HCT116 (cell line): ENCODE measurements around the gene TNN. TPM values are rescaled to one million over a fixed set of nuclear protein-coding genes. Genes with fewer than 3 reads are reported as not detected.

ENCODE experiments used
- ATAC-seq: fragments of 200-7000 bp; cut with Tn5 transposase; 2 replicates; pipeline ENCODE4 v1.9.1; 2020; ENCODE audit warnings: mild to moderate bottlenecking, moderate library complexity
- Bru-seq: library from RNA; stranded (reverse); fragments of 400-500 nt; gene quantifications from one replicate; lab custom pipeline; 2021; lab: Mats Ljungman, UMichigan
- BruChase-seq, 2 experiments: library from RNA; stranded (reverse); fragments of 400-500 nt; gene quantifications; one replicate each; lab custom pipeline; 2021; lab: Mats Ljungman, UMichigan
- BruUV-seq: library from RNA; stranded (reverse); fragments of 400-500 nt; replicated peaks from 2 replicates; lab custom pipeline; 2021; lab: Mats Ljungman, UMichigan
- CTCF ChIA-PET: fragments of 300-600 bp; sonication (Branson Sonifier 250); formaldehyde crosslinking; loops from one replicate; lab custom pipeline; 2021; ENCODE audit warnings: antibody characterized with exemption; lab: Charles Lee
- POLR2A ChIA-PET: fragments of 300-600, 350-600 bp; sonication (Branson Sonifier 250); formaldehyde crosslinking; loops from one replicate; lab custom pipeline; 2021; ENCODE audit warnings: antibody characterized with exemption; lab: Charles Lee
- RAD21 ChIA-PET, 2 experiments: fragments of 300-600 bp; sonication (Branson Sonifier 250); formaldehyde crosslinking; loops; one replicate each; lab custom pipeline; 2023; ENCODE audit warnings: low total read pairs in 2 of 2; ENCODE audit not compliant: uncharacterized antibody in 2 of 2, unreplicated experiment in 2 of 2, low non-redundant PET in 1 of 2; lab: Charles Lee
- DNase-seq: peaks from one replicate; pipeline ENCODE4 v3.0.0-alpha.2; 2010; ENCODE audit warnings: low read depth, low spot score
- H2AFZ ChIP-seq: fragments of 200-600 bp; shearing (Covaris generic), sonication (generic); 2 replicates; pipeline ENCODE4 v1.6.1; 2017; ENCODE audit warnings: low read depth, mixed run types, mixed read lengths, antibody characterized with exemption, low read length; ENCODE audit not compliant: poor library complexity, severe bottlenecking
- H3K27ac ChIP-seq: 2 replicates; pipeline ENCODE4 v1.5.1; 2012; ENCODE audit warnings: low read depth, low read length
- H3K27me3 ChIP-seq: fragments of 200-600 bp; sonication (generic); 2 replicates; pipeline ENCODE4 v1.6.1; 2016; ENCODE audit warnings: mixed run types, low read length, mixed read lengths; ENCODE audit not compliant: insufficient read depth
- H3K36me3 ChIP-seq, 2 experiments: fragments of 200-500 bp in 1 of 2; fragments of 200-600 bp in 1 of 2; sonication (Bioruptor generic) in 1 of 2; sonication (generic) in 1 of 2; 2 replicates each; pipeline versions ENCODE4 v1.5.1 to v1.6.1; 2014 to 2016; ENCODE audit warnings: low read length in 2 of 2, inconsistent platforms in 1 of 2, mixed read lengths in 1 of 2, mixed run types in 1 of 2; ENCODE audit not compliant: insufficient read depth in 2 of 2, control insufficient read depth in 1 of 2
- H3K4me1 ChIP-seq, 2 experiments: fragments of 200-600 bp in 1 of 2; sonication (generic) in 1 of 2; 2 replicates each; pipeline versions ENCODE4 v1.5.1 to v1.6.1; 2012 to 2017; ENCODE audit warnings: low read length in 2 of 2, inconsistent platforms in 1 of 2, mild to moderate bottlenecking in 1 of 2, mixed read lengths in 1 of 2, mixed run types in 1 of 2, moderate library complexity in 1 of 2; ENCODE audit not compliant: insufficient read depth in 2 of 2, control insufficient read depth in 1 of 2
- H3K4me2 ChIP-seq: fragments of 200-600 bp; sonication (generic); 2 replicates; pipeline ENCODE4 v1.6.1; 2017; ENCODE audit warnings: mixed run types, low read length, mixed read lengths
- H3K4me3 ChIP-seq, 2 experiments: fragments of 200-600 bp in 1 of 2; sonication (generic) in 1 of 2; replicated peaks in 1 of 2; 2 replicates each; pipeline ENCODE4 v1.5.1; 2011 to 2016; ENCODE audit warnings: low read length in 2 of 2, control low read depth in 1 of 2, low read depth in 1 of 2, mild to moderate bottlenecking in 1 of 2, mixed read lengths in 1 of 2, mixed run types in 1 of 2
- H3K79me2 ChIP-seq: fragments of 200-600 bp; sonication (generic); 2 replicates; pipeline ENCODE4 v1.6.1; 2017; ENCODE audit warnings: mild to moderate bottlenecking, mixed run types, low read length, moderate library complexity, mixed read lengths; ENCODE audit not compliant: insufficient read depth
- H3K9ac ChIP-seq: fragments of 200-600 bp; sonication (generic); 2 replicates; pipeline ENCODE4 v1.6.1; 2016; ENCODE audit warnings: low read length, mixed read lengths
- H3K9me2 ChIP-seq: fragments of 200-600 bp; sonication (generic), shearing (Covaris generic); 2 replicates; pipeline ENCODE4 v1.6.1; 2017; ENCODE audit warnings: mixed run types, mild to moderate bottlenecking, moderate library complexity; ENCODE audit not compliant: insufficient read depth
- H3K9me3 ChIP-seq, 2 experiments: fragments of 200-500 bp in 1 of 2; fragments of 200-600 bp in 1 of 2; sonication (Bioruptor generic) in 1 of 2; sonication (generic) in 1 of 2; 2 replicates each; pipeline ENCODE4 v1.6.1; 2014 to 2017; ENCODE audit warnings: low read length in 2 of 2, mixed read lengths in 2 of 2, inconsistent platforms in 1 of 2, low read depth in 1 of 2, mild to moderate bottlenecking in 1 of 2, mixed run types in 1 of 2, moderate library complexity in 1 of 2; ENCODE audit not compliant: control insufficient read depth in 1 of 2, insufficient read depth in 1 of 2
- H4K20me1 ChIP-seq: fragments of 200-600 bp; sonication (generic), shearing (Covaris generic); 2 replicates; pipeline ENCODE4 v1.6.1; 2017; ENCODE audit warnings: mixed run types, mild to moderate bottlenecking, moderate library complexity; ENCODE audit not compliant: insufficient read depth
- CBX3 ChIP-seq: IDR thresholded peaks from 2 replicates; pipeline ENCODE4 v1.6.1; 2012; ENCODE audit warnings: low read depth
- EGR1 ChIP-seq: IDR thresholded peaks from 2 replicates; pipeline ENCODE4 v1.6.1; 2012; ENCODE audit warnings: low read depth
- ELF1 ChIP-seq: IDR thresholded peaks from 2 replicates; pipeline ENCODE4 v1.6.1; 2012; ENCODE audit warnings: low read depth, borderline replicate concordance
- EZH2 ChIP-seq: fragments of 200-600 bp; sonication (generic); IDR thresholded peaks from 2 replicates; pipeline ENCODE4 v1.6.1; 2017; ENCODE audit warnings: antibody characterized with exemption, mixed run types
- POLR2AphosphoS5 ChIP-seq: IDR thresholded peaks from 2 replicates; pipeline ENCODE4 v1.6.1; 2011; ENCODE audit warnings: mild to moderate bottlenecking, low read depth, low read length, moderate library complexity
- RAD21 ChIP-seq: IDR thresholded peaks from 2 replicates; pipeline ENCODE4 v1.6.1; 2012; ENCODE audit warnings: low read depth, mild to moderate bottlenecking
- SIN3A ChIP-seq: IDR thresholded peaks from 2 replicates; pipeline ENCODE4 v1.6.1; 2012; ENCODE audit warnings: low read depth
- TCF7L2 ChIP-seq: IDR thresholded peaks from 2 replicates; pipeline ENCODE4 v1.7.0; 2011; ENCODE audit warnings: borderline replicate concordance, inconsistent platforms; ENCODE audit not compliant: insufficient read depth, insufficient read length; ENCODE audit errors: extremely low read depth
- YY1 ChIP-seq: IDR thresholded peaks from 2 replicates; pipeline ENCODE4 v1.6.1; 2011; ENCODE audit warnings: low read length, low read depth, moderate library complexity, mild to moderate bottlenecking; ENCODE audit not compliant: insufficient replicate concordance; ENCODE audit errors: extremely low read depth
- ZNF274 ChIP-seq: fragments of 200-500 bp; sonication (Bioruptor generic); IDR thresholded peaks from 2 replicates; pipeline ENCODE4 v1.6.1; 2014; ENCODE audit warnings: mild to moderate bottlenecking, low read depth, low read length, inconsistent platforms
- intact Hi-C: fragments of 100-400 bp; cut with micrococcal nuclease; formaldehyde crosslinking; loops from 2 replicates; pipeline ENCODE4 v1.10.0; 2022
- long read RNA-seq: library from polyadenylated mRNA; unstranded; transcript quantifications from one replicate; pipeline ENCODE4 v2.0.0, GENCODE V29; 2021; ENCODE audit not compliant: unreplicated experiment
- polyA plus RNA-seq: library from polyadenylated mRNA; unstranded; fragments of >200 nt; gene quantifications from 2 replicates; pipeline ENCODE4 v1.2.1, GENCODE V29; 2012; ENCODE audit warnings: missing spikeins
- total RNA-seq: library from RNA; stranded (reverse); gene quantifications from one replicate; pipeline ENCODE4 v1.2.1, GENCODE V29; 2021; ENCODE audit not compliant: unreplicated experiment
- TF ChIP-seq, protein P1 (sequence below), 3 experiments: fragments of 200-600 bp in 1 of 3; sonication (generic) in 1 of 3; IDR thresholded peaks in 2 of 3; conservative IDR thresholded peaks in 1 of 3; 2 replicates each; pipeline ENCODE4 v1.5.1; 2012 to 2017; ENCODE audit warnings: low read depth in 2 of 3, low read length in 2 of 3, antibody characterized with exemption in 1 of 3, borderline replicate concordance in 1 of 3, control low read depth in 1 of 3, mild to moderate bottlenecking in 1 of 3, mixed read lengths in 1 of 3, mixed run types in 1 of 3, moderate library complexity in 1 of 3; ENCODE audit not compliant: insufficient read depth in 1 of 3
- TF ChIP-seq, protein P2 (sequence below): IDR thresholded peaks from 2 replicates; pipeline ENCODE4 v1.6.1; 2012; ENCODE audit warnings: low read depth
- TF ChIP-seq, protein P3 (sequence below): IDR thresholded peaks from 2 replicates; pipeline ENCODE4 v1.6.1; 2012
- TF ChIP-seq, protein P4 (sequence below): IDR thresholded peaks from 2 replicates; pipeline ENCODE4 v1.6.1; 2012

TNN gene, protein sequence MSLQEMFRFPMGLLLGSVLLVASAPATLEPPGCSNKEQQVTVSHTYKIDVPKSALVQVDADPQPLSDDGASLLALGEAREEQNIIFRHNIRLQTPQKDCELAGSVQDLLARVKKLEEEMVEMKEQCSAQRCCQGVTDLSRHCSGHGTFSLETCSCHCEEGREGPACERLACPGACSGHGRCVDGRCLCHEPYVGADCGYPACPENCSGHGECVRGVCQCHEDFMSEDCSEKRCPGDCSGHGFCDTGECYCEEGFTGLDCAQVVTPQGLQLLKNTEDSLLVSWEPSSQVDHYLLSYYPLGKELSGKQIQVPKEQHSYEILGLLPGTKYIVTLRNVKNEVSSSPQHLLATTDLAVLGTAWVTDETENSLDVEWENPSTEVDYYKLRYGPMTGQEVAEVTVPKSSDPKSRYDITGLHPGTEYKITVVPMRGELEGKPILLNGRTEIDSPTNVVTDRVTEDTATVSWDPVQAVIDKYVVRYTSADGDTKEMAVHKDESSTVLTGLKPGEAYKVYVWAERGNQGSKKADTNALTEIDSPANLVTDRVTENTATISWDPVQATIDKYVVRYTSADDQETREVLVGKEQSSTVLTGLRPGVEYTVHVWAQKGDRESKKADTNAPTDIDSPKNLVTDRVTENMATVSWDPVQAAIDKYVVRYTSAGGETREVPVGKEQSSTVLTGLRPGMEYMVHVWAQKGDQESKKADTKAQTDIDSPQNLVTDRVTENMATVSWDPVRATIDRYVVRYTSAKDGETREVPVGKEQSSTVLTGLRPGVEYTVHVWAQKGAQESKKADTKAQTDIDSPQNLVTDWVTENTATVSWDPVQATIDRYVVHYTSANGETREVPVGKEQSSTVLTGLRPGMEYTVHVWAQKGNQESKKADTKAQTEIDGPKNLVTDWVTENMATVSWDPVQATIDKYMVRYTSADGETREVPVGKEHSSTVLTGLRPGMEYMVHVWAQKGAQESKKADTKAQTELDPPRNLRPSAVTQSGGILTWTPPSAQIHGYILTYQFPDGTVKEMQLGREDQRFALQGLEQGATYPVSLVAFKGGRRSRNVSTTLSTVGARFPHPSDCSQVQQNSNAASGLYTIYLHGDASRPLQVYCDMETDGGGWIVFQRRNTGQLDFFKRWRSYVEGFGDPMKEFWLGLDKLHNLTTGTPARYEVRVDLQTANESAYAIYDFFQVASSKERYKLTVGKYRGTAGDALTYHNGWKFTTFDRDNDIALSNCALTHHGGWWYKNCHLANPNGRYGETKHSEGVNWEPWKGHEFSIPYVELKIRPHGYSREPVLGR (N-terminal part only)
- total RNA-seq (not detected), Bru-seq, nascent RNA (percentile 0 among the genes with signal in this experiment), BruChase-seq, experiment 1, labeled RNA remaining after a 6-hour chase (percentile 4 among the genes with signal in this experiment), BruChase-seq, experiment 2, labeled RNA remaining after a 2-hour chase (percentile 2 among the genes with signal in this experiment)
- polyA plus RNA-seq: not detected in 2 replicates
- long read RNA-seq: 0 reads

DNA sequence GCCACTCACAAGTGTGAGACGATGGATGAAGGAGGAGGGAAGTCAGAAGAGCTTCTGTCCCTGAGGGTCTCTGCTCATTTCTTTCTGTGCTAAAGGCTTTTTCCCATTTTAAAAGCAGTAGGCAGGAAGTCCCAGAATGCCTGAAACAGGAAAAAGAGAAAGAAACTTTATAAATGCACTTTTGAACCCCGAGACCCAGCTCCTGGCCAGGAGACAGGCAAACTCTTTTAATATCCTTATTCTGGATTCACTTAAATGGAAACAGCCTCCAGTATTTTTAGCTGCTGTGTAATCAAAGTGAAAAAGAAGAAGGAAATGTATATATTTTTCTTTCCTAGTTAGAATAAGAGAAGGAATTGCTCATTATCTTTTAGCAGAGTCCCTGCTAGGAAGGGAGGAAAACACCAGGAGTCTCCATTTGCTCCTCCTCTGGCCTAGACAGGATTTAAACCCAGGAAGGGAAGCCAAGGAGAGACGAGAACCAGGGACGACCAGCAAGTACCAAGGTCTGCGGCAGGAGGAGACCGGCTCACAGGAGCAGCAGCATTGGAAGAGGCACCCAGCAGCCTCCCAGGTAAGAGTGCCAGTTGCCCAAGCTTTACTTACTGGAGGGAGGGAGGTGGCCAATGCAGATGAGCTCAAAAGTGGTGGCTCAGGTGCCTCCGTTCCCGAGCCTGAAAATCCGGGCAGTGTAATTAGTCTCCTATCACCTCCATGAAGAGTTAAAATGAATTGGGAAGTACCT, at the start of gene TNN:
TSS of gene TNN (plus strand) at position 472 of the 745 bp plus-strand sequence. CDS start 9,586 bp downstream, outside the sequence.
- H3K4me2 ChIP-seq: no peak within 1 kb of the TSS
- ChIA-PET CTCF (no interaction called here), POLR2A (no interaction called here), RAD21 (no interaction called here)
- H3K4me3 ChIP-seq: no peak within 1 kb of the TSS
- H3K36me3 ChIP-seq: no peaks in the 10 kb centered on the region
- H3K27ac ChIP-seq: no peak within 1 kb of the TSS
- TF ChIP-seq ELF1: no peak
- TF ChIP-seq YY1: no peak
- TF ChIP-seq, protein P1, sequence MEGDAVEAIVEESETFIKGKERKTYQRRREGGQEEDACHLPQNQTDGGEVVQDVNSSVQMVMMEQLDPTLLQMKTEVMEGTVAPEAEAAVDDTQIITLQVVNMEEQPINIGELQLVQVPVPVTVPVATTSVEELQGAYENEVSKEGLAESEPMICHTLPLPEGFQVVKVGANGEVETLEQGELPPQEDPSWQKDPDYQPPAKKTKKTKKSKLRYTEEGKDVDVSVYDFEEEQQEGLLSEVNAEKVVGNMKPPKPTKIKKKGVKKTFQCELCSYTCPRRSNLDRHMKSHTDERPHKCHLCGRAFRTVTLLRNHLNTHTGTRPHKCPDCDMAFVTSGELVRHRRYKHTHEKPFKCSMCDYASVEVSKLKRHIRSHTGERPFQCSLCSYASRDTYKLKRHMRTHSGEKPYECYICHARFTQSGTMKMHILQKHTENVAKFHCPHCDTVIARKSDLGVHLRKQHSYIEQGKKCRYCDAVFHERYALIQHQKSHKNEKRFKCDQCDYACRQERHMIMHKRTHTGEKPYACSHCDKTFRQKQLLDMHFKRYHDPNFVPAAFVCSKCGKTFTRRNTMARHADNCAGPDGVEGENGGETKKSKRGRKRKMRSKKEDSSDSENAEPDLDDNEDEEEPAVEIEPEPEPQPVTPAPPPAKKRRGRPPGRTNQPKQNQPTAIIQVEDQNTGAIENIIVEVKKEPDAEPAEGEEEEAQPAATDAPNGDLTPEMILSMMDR (IDR thresholded peaks at IDR 0.05 in 2 of 3, conservative IDR thresholded peaks at IDR 0.05 in 1 of 3; ENCODE audit: borderline replicate concordance in 1 of 3, insufficient read depth in 1 of 3, low read depth in 2 of 3, low read length in 2 of 3): no peak
- TF ChIP-seq, protein P2, sequence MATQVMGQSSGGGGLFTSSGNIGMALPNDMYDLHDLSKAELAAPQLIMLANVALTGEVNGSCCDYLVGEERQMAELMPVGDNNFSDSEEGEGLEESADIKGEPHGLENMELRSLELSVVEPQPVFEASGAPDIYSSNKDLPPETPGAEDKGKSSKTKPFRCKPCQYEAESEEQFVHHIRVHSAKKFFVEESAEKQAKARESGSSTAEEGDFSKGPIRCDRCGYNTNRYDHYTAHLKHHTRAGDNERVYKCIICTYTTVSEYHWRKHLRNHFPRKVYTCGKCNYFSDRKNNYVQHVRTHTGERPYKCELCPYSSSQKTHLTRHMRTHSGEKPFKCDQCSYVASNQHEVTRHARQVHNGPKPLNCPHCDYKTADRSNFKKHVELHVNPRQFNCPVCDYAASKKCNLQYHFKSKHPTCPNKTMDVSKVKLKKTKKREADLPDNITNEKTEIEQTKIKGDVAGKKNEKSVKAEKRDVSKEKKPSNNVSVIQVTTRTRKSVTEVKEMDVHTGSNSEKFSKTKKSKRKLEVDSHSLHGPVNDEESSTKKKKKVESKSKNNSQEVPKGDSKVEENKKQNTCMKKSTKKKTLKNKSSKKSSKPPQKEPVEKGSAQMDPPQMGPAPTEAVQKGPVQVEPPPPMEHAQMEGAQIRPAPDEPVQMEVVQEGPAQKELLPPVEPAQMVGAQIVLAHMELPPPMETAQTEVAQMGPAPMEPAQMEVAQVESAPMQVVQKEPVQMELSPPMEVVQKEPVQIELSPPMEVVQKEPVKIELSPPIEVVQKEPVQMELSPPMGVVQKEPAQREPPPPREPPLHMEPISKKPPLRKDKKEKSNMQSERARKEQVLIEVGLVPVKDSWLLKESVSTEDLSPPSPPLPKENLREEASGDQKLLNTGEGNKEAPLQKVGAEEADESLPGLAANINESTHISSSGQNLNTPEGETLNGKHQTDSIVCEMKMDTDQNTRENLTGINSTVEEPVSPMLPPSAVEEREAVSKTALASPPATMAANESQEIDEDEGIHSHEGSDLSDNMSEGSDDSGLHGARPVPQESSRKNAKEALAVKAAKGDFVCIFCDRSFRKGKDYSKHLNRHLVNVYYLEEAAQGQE: no peak
- no peak for TF ChIP-seq EGR1
- TF ChIP-seq RAD21: no peak
- TF ChIP-seq, protein P3, sequence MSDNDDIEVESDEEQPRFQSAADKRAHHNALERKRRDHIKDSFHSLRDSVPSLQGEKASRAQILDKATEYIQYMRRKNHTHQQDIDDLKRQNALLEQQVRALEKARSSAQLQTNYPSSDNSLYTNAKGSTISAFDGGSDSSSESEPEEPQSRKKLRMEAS: no peak
- no peak for TF ChIP-seq CBX3
- no peak for TF ChIP-seq SIN3A
- no peak for TF ChIP-seq ZNF274
- TF ChIP-seq, protein P4, sequence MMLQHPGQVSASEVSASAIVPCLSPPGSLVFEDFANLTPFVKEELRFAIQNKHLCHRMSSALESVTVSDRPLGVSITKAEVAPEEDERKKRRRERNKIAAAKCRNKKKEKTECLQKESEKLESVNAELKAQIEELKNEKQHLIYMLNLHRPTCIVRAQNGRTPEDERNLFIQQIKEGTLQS: no peak
- TF ChIP-seq EZH2: no peak
- no peak for TF ChIP-seq TCF7L2
- TF ChIP-seq POLR2AphosphoS5: no peak
- H3K4me1 ChIP-seq: no peaks in the 10 kb centered on the region
- H3K27me3 ChIP-seq: peaks cover 52% of the 10 kb centered on the region
- intact Hi-C loops: no loop called here
- no TSS peak for BruUV-seq
- no peaks in the 10 kb centered on the region for H3K79me2 ChIP-seq
- H3K9me3 ChIP-seq: no peaks in the 10 kb centered on the region
- H4K20me1 ChIP-seq: no peaks in the 10 kb centered on the region
- no peaks in the 10 kb centered on the region for H3K9me2 ChIP-seq
- DNase-seq (no peak), ATAC-seq (no peak)
- H2AFZ ChIP-seq: no peak within 1 kb of the TSS
- H3K9ac ChIP-seq: no peak within 1 kb of the TSS
